ENCODE data around the gene PIF1.
A peak's percentile ranks its signal among the peaks of the same experiment; 100 is the strongest.
"Not testable (repeated sequence)": the region's sequence is repeated elsewhere in the genome, so short reads cannot be mapped to it uniquely, and the experiment has no call there.

Gene PIF1

DNA sequence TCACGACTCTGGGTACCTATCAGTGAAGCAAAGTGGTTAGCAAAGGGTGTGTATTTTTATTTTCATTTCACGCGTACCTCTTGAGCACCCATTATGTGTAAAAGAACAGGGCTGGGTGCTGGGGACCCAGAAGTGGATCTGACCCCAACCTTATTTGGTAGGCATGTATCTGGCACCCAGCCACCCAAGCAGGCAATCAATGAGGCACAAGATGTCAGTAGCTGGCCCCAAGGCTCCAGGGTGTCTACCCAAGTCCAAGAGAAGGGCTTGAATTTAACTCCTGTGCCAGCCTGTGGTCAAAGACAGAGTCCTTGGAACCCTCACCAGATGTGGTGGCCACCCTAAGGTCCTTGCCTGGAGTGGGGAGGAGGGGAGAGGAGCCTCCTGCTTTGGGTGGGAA, 22.0 kb upstream of the PIF1 start:
- DNase-seq (ENCODE audit: low read depth, low spot score), result no peak

DNA sequence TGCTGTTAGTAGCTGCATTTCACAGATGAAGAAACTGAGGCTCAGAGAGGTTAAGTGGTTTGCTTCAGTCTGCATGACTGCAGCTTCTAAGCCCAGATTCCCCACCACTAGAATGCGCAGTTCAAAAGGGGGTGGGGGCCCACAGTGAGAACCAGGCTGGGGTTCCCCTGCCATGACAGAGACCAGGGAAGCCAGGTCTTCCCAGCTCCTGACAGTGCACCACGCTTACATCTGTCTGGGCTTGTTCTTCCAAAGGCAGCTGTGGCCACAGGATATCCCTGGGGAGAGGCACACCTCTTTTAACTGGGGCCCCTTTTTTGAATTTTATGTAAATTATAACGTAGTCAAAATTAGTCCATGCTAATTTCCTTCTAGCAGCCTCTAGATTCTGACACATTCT, 21.6 kb upstream of the PIF1 start:
- DNase-seq (ENCODE audit: low read depth, low spot score), result no peak

DNA sequence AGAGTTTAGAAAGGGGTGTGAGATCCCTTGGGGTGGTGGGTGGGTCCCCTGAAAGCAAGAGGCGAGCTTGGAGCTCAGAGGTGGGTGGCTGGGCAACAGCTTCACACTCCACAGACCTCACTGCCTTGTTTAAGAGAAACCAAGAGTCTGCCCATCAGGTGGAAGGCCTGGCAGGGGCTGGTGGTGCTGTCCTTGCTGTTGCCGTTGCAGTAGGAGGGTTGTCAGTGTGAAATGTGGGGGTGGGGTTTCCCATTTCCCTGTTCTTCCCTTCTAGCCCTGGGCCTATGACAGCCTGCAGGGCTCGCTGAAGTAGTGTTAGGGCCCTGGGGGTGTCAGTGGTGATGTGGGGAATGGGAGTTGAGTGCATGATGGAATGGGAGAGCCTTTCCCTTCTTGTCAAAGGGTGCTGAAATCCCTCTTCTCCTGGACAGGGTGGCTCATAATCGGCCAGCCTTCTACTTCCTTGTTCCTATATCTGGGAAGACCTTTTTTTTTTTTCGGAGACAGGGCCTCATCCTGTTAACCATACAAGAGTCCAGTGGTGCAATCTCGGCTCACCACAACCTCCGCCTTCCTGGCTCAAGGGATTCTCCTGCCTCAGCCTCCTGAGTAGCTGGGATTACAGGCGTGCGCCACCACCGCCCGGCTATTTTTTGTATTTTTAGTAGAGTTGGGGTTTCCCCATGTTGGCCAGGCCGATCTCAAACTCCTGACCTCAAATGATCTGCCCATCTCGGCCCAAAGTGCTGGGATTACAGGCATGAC, 20.6 kb upstream of the PIF1 start:
- no peak for DNase-seq (ENCODE audit: low read depth, low spot score)

DNA sequence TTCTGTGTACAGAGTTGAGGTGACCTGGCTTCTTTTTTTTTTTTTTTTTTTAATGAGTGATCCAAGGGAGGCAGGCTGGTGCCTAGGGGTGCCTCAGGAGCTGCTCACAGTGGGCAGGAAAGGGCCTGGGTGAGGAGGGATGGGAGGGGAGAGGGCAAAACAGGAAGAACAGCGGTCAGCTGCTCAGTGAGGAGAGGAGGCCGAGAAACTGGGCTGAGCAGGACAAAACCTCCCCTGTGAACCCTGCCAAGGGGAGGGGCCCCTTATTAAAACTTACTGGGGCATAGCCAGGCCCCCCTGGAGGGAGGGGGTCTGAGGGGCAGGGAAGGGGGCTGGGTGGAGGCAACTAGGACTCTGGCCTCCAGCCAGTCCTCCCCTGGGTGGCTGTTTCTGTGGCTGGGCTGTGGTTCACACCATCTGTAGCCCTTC, 19.8 kb upstream of the PIF1 start:
- no peak for DNase-seq (ENCODE audit: low read depth, low spot score)

DNA sequence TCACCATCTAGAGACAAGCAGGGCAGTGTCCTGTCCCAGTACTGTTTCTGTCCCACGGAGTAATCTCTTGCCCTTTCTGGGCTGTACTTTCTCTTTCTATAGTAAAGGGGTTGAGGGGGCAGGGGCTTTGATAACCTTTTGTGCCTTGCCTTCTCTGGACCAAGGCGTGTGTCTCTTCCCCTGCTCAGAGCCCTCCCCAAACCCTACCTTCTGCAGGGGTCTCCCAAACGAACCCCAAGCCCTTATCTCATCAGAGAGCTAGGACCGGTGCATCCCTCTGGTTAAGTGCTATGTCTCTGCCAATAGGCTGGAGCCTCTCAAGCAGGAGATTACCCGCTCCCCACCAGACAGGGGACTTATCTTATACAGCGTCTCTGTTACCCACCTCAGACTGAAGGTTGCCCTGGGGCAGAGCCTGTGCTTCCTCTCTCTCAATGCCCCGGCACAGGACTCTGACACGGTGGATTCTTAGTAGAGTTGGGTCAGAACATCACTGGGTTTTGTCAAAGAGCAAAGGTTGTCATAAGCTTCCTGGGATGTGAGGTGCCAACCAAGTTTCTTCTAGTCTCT, 19.2 kb upstream of the PIF1 start:
- DNase-seq (ENCODE audit: low read depth, low spot score), result no peak

DNA sequence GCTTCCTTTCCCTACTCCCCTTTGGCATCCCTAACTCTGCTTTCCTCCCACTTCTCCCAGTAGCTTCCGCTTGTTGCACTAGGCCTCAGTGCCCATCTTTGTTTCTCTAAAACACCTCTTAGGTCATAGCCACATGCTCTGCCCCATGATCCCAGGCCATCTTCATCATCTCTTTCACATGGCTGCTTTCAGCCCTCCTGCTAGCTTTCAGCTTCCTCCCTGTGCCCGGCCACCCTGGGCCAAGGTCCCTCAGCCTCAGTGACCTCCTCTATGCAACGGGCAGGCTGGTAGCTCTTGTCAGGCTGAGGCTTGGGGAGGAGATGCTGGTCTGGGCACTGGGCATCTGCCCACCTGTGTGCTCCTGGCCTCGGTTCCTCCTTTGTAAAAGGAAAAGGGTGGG, 18.5 kb upstream of the PIF1 start:
- DNase-seq (ENCODE audit: low read depth, low spot score), result no peak

DNA sequence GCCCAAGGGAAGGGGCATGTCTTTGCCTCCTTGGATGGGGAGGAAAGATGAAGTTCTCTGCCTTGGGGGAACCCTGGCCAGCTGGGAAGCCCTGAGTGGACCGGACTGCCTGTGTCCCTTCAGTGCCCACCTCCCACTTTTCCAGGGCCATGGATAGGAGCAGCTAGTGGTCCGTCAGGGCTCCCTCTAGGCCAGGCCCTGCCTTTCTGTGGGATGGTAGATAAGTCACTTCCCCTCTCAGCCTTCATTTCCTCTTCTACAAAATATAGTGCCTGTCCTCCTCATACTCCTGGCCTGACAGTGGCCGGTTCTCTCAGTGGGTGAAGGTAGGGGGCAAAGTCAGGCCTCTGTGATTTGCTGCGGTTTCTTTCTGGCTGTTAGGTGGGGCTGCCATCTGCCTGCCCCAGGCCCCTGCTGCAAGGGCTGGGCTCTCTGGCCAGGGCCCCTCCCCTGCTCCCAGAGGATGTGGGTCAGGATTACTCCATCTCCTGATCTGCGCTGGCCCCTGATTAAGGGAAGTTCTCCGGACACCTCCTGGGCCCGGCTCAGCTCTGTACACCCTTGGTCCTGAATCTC, 17.6 kb upstream of the PIF1 start:
- DNase-seq (ENCODE audit: low read depth, low spot score), result no peak

DNA sequence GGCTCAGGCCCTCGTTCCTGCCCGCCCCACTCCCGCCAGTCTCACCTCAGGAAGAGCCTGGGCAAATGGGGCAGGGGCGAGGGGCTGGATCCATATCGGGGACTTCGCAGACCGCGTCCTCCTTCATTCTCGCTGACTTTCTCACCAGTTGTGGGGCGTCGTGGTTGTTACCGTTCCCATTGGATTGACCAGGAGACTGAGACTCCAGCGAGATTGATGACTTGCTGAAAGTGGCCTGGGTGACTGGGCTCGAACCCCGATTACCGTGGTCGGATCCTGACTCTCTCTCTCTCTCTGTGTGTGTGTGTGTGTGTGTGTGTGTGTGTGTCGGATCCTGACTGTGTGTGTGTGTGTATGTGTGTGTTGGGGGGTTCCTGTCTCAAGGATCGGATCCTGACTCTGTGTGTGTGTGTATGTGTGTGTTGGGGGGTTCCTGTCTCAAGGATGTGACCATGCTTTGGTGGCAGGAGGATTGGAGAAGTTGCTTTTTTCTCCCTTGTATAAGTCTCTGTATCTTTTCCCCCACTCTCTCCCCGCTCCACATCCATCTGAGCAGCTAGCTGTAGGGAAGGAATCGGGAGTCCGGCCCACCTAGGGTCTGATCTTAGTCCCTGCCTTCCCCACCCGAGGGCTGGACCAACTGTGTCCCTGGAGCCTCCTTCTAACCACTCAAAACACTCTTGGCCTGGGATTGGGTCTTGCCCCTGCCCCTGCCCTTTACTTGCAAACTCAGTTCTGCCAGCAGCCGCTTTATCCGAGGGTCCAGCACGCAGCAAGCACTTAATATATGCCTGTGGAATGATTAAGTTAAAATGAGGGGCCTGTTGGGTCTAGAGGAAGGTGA, 16.9 kb upstream of the PIF1 start:
- DNase-seq (ENCODE audit: low read depth, low spot score), result no peak

DNA sequence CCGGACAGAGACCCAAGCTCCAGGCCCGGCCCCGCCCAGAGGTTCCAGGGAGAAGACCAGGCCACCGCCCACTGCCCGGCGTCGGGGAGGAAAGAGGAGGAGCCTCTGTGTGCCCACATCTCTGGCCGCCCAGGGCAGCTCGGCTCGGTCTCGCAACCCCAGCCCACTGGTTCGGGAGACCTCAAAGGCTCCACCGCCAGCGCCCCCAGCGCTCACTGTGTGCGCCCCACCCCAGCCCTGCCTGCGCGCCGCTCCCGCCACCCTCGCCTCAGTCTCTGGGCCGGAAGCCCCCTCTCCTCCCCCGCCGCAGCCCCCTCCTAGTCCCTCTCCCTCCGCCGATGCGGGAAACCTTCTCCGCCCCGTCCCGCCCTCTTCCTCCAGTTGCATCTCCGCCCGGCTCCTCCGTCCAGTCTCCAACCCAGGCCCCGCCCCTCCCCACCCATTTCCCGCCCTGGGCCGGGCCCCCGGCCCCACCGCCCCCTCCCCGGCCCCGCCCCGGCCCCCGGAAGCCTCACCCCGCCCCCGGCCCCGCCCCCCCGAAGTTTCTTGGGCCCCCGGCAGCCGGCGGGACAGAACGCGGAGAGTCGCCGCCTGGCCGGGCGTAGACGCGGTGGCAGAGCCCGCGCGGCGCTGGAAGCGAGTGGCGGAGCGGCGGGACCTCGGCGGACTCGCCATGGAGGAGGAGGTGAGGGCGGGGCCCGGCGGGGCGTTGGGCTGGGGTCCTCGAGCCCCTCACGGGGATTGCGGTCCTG, 16.1 kb upstream of the PIF1 start, which contains the start of gene PLEKHO2:
Gene PLEKHO2, plus strand, starts transcription at position 572 of the 752 bp plus-strand sequence. Its CDS starts 102 bp downstream, at position 674.
- DNase-seq (ENCODE audit: low read depth, low spot score), result peak; percentile 68

DNA sequence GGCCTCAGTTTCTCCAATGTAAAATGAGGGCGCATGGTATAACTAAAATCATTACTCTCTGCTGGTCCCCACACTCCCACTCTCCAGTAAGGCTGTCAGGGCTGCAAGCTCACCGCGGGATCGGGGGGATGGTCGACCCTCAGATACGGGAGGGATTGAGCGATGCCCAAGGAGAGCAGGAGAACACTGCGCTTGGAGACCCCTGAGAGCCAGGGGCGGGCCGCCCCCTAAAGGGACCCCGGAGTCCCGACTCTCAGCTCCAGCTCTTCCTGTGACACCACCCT, 15.6 kb upstream of the PIF1 start:
- no peak for DNase-seq (ENCODE audit: low read depth, low spot score)

DNA sequence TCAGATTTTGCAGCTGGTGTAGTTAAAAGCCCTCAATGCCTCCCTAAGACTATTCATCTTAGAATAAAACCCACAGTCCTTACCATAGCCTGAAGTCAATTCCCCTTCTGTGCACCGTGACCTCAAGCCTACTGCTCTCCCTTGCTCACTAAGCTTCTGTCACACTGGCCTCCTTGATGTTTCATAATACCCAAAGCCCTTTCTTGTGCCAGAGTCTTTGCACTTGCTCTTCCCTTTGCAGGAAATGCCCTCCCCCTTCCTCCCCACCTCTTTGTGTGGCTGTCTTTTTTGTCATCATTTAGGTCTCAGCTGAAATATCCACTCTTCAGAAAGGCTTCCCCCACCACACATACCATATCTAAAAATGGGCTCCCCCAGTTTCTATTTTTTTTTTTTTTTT, 12.1 kb upstream of the PIF1 start:
- no peak for DNase-seq (ENCODE audit: low read depth, low spot score)

DNA sequence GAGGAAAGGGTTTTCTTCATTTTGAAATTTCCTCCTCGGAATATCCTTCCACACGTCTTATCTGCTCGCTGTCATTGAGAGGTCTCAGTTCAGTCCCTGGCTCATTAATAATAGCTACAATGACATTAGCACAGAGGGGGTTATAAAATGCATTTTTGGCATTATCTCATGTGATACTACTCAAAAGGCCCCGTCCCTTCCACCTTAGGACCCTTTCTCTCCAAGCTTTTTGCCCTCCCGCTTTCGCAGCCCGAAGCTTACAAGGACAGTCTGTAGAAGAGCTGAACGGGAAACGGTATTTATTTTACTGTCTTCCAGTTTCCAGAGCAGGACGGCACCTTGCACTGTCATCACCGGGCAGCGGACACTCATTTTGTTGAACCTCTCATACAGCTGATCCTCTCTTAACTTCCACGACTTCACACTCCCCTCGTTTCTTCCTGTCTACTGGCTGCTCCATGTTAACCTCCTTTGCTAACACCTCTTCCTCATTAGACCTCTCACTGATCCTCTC, 10.6 kb upstream of the PIF1 start:
- no peak for DNase-seq (ENCODE audit: low read depth, low spot score)

DNA sequence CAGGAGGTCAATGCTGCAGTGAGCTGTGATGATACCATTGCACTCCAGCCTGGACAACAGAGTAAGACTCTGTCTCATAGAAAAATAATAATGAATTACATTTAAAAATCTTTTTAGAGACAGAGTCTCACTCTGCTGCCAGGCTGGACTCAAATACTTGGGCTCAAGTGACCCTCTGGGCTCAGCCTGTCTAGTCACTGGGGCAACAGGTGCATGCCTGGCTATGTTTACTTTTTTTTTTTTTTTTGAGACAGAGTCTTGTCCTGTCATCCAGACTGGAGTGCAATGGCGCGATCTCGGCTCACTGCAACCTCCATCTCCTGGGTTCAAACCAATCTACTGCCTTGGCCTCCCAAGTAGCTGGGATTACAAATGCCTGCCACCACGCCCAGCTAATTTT, 8.2 kb upstream of the PIF1 start:
- no peak for DNase-seq (ENCODE audit: low read depth, low spot score)

DNA sequence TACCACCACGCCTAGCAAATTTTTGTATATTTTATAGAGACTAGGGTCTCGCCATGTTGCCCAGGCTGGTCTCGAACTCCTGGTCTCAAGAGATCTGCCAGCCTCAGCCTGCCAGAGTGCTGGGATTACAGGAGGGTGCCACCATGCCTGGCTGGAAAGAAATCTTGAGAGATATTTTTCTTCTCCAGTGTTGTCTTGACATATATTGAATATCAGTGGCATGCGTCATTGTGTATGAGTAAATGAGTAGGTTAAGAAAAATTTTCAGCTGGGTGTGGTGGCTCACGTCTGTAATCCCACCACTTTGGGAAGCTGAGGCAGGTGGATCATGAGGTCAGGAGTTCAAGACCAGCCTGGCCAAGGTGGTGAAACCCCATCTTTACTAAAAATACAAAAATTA, 3.5 kb upstream of the PIF1 start:
- no peak for DNase-seq (ENCODE audit: low read depth, low spot score)

DNA sequence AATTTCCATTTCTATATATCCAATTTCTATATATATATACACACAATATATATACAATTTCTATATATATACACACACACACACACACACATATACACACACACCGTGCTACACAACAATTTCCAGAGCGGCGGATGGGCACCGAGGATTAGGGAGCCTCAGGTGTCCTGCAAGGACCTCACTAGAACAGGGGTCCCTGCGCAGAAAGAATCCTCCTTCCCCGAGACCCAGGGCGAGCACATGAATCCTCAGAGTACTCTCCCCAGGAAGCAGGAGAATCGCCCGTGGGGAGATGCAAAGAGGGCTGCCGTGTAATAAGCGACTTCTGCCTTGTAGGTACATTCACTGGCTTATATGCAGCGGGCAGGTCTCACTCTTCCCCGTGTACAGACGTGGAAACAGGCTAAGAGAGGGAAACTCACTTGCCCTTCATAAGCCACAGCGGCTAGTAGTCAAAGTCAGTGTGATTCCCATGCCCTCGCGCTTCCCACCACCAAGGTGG, 467 bp downstream of the PIF1 start:
- no peak for DNase-seq (ENCODE audit: low read depth, low spot score)

DNA sequence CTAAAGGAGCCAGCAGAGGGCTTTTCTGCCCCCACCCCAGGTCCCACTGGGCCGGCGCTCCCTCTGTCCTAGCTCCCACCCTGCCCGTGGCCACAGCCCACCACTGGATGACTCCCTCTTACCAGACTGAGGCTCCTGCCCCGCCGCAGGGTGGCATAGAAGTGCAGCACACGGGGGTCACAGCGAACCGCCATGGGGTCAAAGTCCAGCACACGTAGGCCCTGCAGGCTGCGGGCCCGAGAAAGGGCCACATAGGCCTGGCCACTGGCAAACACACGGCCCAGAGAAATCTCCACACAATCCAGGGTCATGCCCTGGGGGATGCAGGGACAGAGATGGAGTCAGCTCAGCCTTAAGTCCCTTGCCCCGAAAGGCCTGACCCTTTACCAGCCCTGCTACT, 9.0 kb downstream of the PIF1 start:
- DNase-seq (ENCODE audit: low read depth, low spot score), result no peak

DNA sequence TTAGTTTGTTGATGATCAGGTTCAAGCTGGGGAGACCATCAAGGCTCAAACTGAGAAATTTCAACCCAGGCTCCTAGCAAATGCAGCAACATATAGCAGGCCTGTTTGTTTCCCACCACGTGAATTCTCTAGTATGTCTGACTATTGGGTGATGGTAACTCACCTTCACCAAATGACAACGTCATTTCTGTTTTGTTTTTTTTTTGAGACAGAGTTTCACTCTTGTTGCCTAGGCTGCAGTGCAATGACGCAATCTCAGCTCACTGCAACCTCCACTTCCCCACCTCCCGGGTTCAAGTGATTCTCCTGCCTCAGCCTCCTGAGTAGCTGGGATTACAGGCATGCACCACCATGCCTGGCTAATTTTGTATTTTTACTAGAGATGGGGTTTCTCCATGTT, 10.5 kb downstream of the PIF1 start:
- DNase-seq (ENCODE audit: low read depth, low spot score), result not testable (repeated sequence)

DNA sequence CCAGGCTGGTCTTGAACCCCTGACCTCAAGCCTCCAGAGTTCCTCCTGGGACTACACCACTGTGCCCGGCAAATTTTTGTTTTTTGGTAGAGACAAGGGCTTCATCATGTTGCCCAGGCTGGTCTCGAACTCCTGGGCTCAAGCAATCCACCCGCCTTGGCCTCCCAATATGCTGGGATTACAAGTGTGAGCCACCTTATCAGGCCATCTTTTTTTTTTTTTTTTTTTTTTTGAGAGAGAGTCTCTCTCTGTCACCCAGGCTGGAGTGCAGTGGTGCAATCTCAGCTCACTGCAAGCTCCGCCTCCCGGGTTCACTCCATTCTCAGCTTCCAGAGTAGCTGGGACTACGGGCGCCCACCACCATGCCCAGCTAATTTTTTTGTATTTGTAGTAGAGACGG, 11.2 kb downstream of the PIF1 start:
- not testable (repeated sequence) for DNase-seq (ENCODE audit: low read depth, low spot score)

DNA sequence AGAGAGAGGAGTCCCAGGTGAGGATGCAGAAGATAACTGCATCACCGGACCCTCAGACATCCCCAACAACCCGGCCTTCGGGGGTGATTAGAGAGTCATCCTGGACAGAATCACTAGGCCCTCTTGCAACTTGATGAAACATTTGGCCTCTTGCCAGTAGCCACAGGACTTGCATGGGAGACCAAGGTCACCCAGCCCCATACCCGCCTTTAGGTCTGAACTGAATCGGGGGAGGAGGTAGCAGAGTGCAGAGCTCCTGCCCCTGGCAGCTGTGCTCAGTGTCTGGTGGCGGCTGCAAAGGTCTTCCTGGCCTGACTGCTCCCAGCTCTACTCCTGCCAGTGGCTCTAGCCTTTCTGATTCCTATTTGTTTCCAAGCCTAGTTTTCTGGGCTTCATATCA, 12.4 kb downstream of the PIF1 start:
- no peak for DNase-seq (ENCODE audit: low read depth, low spot score)

DNA sequence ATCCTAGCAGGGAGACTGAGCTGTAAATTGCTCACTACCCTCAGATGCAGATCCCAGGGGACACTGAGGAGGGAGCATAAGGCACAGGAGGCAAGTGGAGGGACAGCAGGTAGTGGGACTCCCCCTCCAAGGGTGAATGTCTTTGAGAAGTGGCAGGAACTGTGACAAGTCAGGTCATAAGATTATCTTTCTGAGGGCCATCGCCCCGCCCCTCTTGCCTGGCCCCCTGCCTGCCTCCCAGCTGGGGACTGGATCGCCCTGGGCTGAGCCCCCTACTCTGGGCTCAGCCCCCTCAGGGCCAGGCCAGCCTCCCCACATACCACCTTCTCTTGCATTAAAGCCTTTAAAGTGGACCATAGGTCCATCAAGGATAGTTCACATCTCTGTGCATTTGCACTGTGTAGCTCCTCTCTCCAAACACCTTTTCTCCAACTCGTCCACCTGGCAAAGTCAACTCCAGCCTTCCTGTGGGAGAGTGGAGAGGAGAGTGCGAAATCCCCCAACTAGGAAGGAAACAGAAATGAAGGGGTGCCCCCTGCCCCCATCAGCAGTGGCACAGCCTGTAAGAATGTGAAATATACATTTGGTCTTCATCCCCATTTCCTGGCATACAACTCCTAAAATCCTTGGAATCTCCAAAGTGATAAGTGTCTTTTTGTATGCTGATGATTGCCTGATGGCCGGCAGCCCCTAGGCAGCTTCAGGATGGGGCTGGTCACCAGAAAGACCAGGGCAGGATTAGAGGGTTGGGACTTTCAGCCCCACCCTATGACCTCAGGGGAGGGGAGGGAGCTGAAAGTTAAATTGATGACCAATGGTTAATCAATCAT, 14.7 kb downstream of the PIF1 start:
- no peak for DNase-seq (ENCODE audit: low read depth, low spot score)
